GM12878 (cell line): ENCODE data around the gene REEP1. TPM values are rescaled to one million over a fixed set of nuclear protein-coding genes. Genes with fewer than 3 reads are reported as not detected.

ENCODE experiments used
- BCL11A ChIP-seq: IDR thresholded peaks from 2 replicates; pipeline ENCODE4 v1.6.1; 2011; ENCODE audit warnings: low read depth, low read length
- BRCA1 ChIP-seq: IDR thresholded peaks from 2 replicates; pipeline ENCODE4 v1.6.1; 2011; ENCODE audit warnings: low read depth, low read length, improper control_type of control experiment
- CEBPB ChIP-seq, 2 experiments: fragments of 150-350 bp in 1 of 2; IDR thresholded peaks; 2 replicates each; pipeline ENCODE4 v1.6.1; 2012 to 2014; ENCODE audit warnings: low read depth in 2 of 2, low read length in 2 of 2, borderline replicate concordance in 1 of 2, inconsistent platforms in 1 of 2
- FOS ChIP-seq: IDR thresholded peaks from 3 replicates; pipeline ENCODE4 v1.6.1; 2011; ENCODE audit warnings: borderline replicate concordance; ENCODE audit not compliant: insufficient read length; ENCODE audit errors: extremely low read depth
- FOXK2 ChIP-seq: fragments of 450-650 bp; IDR thresholded peaks from 2 replicates; pipeline ENCODE4 v1.6.1; 2017; ENCODE audit warnings: mild to moderate bottlenecking, moderate library complexity
- JUNB ChIP-seq: IDR thresholded peaks from 2 replicates; pipeline ENCODE4 v1.6.1; 2016; ENCODE audit warnings: antibody characterized with exemption, mild to moderate bottlenecking
- JUND ChIP-seq: IDR thresholded peaks from 2 replicates; pipeline ENCODE4 v1.6.1; 2012; ENCODE audit warnings: low read depth, mild to moderate bottlenecking, low read length, improper control_type of control experiment, moderate library complexity
- KAT2A ChIP-seq: conservative IDR thresholded peaks from 2 replicates; pipeline ENCODE4 v1.6.1; 2011; ENCODE audit warnings: low read depth, low read length; ENCODE audit not compliant: control insufficient read depth
- MEF2A ChIP-seq: IDR thresholded peaks from 2 replicates; pipeline ENCODE4 v1.6.1; 2011; ENCODE audit warnings: low read depth, mild to moderate bottlenecking, low read length, moderate library complexity; ENCODE audit not compliant: insufficient read depth
- NFYA ChIP-seq: IDR thresholded peaks from 2 replicates; pipeline ENCODE4 v1.6.1; 2011; ENCODE audit warnings: low read depth, mild to moderate bottlenecking, low read length, improper control_type of control experiment, borderline replicate concordance
- NR2F1 ChIP-seq: fragments of 450-650 bp; conservative IDR thresholded peaks from 2 replicates; pipeline ENCODE4 v1.6.1; 2017; ENCODE audit warnings: mild to moderate bottlenecking
- POLR2AphosphoS5 ChIP-seq: IDR thresholded peaks from 2 replicates; pipeline ENCODE4 v1.6.1; 2011; ENCODE audit warnings: mild to moderate bottlenecking, low read length, inconsistent platforms
- POU2F2 ChIP-seq: IDR thresholded peaks from 3 replicates; pipeline ENCODE4 v1.6.1; 2011; ENCODE audit warnings: low read depth, mild to moderate bottlenecking, low read length, borderline replicate concordance
- RCOR1 ChIP-seq: conservative IDR thresholded peaks from 2 replicates; pipeline ENCODE4 v1.6.1; 2012; ENCODE audit warnings: low read depth, low read length, improper control_type of control experiment
- RELA ChIP-seq: fragments of 450-650 bp; IDR thresholded peaks from 2 replicates; pipeline ENCODE4 v1.8.0; 2014; ENCODE audit warnings: borderline replicate concordance; ENCODE audit not compliant: partially characterized antibody
- SREBF2 ChIP-seq: IDR thresholded peaks from 2 replicates; pipeline ENCODE4 v1.6.1; 2012; ENCODE audit warnings: mild to moderate bottlenecking, low read length
- STAT1 ChIP-seq: fragments of 450-650 bp; conservative IDR thresholded peaks from 2 replicates; pipeline ENCODE4 v1.6.1; 2014; ENCODE audit warnings: antibody characterized with exemption, mild to moderate bottlenecking
- TAF1 ChIP-seq: IDR thresholded peaks from 2 replicates; pipeline ENCODE4 v1.6.1; 2011; ENCODE audit warnings: mild to moderate bottlenecking, low read depth, low read length, borderline replicate concordance
- TCF7 ChIP-seq: IDR thresholded peaks from 2 replicates; pipeline ENCODE4 v1.6.1; 2014; ENCODE audit warnings: antibody characterized with exemption, borderline replicate concordance
- polyA plus RNA-seq, 11 experiments: library from polyadenylated mRNA; depleted of rRNA in 4 of 11; unstranded in 6 of 11; stranded (reverse) in 5 of 11; fragments of >200 nt; fragmentation: Nextera tagmentation in 4 of 11; fragmentation: Illumina TruSeq in 1 of 11; extraction: Ambion mirVana in 4 of 11; extraction: Trizol in 1 of 11; gene quantifications; 1 replicate in 1 of 11; 2 replicates in 10 of 11; pipeline versions ENCODE4 v1.2.1 to v1.2.3, GENCODE V29; 2011 to 2016; ENCODE audit warnings: inconsistent platforms in 2 of 11, missing spikeins in 2 of 11, low read depth in 1 of 11
- total RNA-seq, 4 experiments: library from RNA; depleted of rRNA in 3 of 4; stranded (reverse); fragments of >200 nt in 3 of 4; fragmentation: Illumina TruSeq in 1 of 4; extraction: Trizol in 1 of 4; gene quantifications; 2 replicates each; pipeline versions ENCODE4 v1.2.1 to v1.2.3, GENCODE V29; 2013 to 2021
- TF ChIP-seq, protein P1 (sequence below): IDR thresholded peaks from 2 replicates; pipeline ENCODE4 v1.6.1; 2011; ENCODE audit warnings: low read depth, low read length, improper control_type of control experiment, borderline replicate concordance
- TF ChIP-seq, protein P2 (sequence below): fragments of 450-650 bp; formaldehyde crosslinking; IDR thresholded peaks from 2 replicates; pipeline ENCODE4 v1.4.0; 2022; ENCODE audit warnings: mild to moderate bottlenecking, moderate library complexity
- TF ChIP-seq, protein P3 (sequence below): fragments of 450-650 bp; IDR thresholded peaks from 2 replicates; pipeline ENCODE4 v1.6.1; 2017; ENCODE audit warnings: mild to moderate bottlenecking
- TF ChIP-seq, protein P4 (sequence below): fragments of 450-650 bp; conservative IDR thresholded peaks from 2 replicates; pipeline ENCODE4 v1.6.1; 2017; ENCODE audit warnings: mild to moderate bottlenecking, moderate library complexity

The REEP1 gene
- total and polyA plus RNA-seq, 10 of the 15 experiments (the other 5 are each of a cell fraction or from before 2014, with no cell fraction given) = 0.02 to 0.30 (median 0.09) TPM; not detected in 1

DNA sequence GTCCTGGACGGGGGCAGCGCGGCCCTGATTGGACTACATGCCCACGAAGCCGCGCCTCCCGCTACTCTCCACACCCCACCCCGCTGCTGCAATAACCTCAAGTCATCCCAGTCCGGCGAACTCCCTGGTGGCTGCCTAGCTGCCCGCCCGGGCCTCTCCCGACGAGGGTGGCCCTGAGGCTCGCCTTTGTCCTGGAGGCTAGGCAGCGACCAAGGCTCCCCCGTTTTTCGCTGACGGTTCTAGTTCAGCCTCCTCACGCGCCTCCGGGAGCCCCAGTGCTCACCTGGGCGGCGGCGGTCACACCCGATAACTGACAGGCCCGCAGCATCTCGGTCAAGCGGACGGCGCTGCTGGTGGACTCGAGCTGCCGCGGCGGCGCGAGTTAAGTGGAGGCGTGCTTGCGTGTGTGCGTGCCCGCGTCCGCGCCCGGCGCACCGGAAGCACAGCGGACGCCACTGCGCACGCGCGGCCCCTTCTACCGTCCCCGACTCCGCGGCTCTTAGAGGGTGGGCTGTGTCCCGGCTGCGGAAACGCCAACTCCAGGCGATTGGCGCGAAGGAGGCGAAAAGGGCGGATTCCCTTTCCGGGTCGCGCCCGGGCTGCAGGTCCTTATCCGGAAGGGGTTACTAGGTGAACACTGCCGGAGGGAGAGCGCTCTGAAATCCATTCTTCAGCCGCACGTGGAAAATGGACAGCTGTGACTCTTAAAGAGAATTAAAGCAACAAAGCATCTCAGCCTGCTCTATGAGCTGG is 142.2 kb downstream of the REEP1 start, which contains the start of gene IMMT (continued):
- no peak for TF ChIP-seq FOXK2
- TF ChIP-seq RCOR1 = no peak
- no peak for TF ChIP-seq JUNB
- TF ChIP-seq, protein P1, sequence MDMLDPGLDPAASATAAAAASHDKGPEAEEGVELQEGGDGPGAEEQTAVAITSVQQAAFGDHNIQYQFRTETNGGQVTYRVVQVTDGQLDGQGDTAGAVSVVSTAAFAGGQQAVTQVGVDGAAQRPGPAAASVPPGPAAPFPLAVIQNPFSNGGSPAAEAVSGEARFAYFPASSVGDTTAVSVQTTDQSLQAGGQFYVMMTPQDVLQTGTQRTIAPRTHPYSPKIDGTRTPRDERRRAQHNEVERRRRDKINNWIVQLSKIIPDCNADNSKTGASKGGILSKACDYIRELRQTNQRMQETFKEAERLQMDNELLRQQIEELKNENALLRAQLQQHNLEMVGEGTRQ = no peak
- TF ChIP-seq NR2F1 = 0 out of 2 replicates have a peak, but pooled peaks have one; percentile 50
- TF ChIP-seq, protein P2, sequence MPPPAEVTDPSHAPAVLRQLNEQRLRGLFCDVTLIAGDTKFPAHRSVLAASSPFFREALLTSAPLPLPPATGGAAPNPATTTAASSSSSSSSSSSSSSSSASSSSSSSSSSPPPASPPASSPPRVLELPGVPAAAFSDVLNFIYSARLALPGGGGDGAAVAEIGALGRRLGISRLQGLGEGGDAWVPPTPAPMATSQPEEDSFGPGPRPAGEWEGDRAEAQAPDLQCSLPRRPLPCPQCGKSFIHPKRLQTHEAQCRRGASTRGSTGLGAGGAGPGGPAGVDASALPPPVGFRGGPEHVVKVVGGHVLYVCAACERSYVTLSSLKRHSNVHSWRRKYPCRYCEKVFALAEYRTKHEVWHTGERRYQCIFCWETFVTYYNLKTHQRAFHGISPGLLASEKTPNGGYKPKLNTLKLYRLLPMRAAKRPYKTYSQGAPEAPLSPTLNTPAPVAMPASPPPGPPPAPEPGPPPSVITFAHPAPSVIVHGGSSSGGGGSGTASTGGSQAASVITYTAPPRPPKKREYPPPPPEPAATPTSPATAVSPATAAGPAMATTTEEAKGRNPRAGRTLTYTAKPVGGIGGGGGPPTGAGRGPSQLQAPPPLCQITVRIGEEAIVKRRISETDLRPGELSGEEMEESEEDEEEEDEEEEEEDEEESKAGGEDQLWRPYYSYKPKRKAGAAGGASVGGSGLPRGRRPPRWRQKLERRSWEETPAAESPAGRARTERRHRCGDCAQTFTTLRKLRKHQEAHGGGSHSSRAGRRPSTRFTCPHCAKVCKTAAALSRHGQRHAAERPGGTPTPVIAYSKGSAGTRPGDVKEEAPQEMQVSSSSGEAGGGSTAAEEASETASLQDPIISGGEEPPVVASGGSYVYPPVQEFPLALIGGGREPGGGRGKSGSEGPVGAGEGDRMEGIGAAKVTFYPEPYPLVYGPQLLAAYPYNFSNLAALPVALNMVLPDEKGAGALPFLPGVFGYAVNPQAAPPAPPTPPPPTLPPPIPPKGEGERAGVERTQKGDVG (CRISPR knock-in tag) = no peak
- no peak for TF ChIP-seq JUND
- no peak for TF ChIP-seq CEBPB (IDR thresholded peaks at IDR 0.05; ENCODE audit: borderline replicate concordance in 1 of 2, low read depth in 2 of 2, low read length in 2 of 2)
- TF ChIP-seq MEF2A = no peak
- peak; percentile 61; the same call in 1 of the 2 replicates for TF ChIP-seq TAF1
- no peak for TF ChIP-seq SREBF2
- TF ChIP-seq TCF7 = no peak
- TF ChIP-seq KAT2A = no peak
- TF ChIP-seq STAT1 = peak; percentile 96
- no peak for TF ChIP-seq BRCA1
- peak; percentile 21 for TF ChIP-seq FOS
- no peak for TF ChIP-seq RELA
- peak; percentile 73; the same call in 1 of the 3 replicates for TF ChIP-seq POU2F2
- TF ChIP-seq POLR2AphosphoS5 = peak; percentile 92
- TF ChIP-seq, protein P3, sequence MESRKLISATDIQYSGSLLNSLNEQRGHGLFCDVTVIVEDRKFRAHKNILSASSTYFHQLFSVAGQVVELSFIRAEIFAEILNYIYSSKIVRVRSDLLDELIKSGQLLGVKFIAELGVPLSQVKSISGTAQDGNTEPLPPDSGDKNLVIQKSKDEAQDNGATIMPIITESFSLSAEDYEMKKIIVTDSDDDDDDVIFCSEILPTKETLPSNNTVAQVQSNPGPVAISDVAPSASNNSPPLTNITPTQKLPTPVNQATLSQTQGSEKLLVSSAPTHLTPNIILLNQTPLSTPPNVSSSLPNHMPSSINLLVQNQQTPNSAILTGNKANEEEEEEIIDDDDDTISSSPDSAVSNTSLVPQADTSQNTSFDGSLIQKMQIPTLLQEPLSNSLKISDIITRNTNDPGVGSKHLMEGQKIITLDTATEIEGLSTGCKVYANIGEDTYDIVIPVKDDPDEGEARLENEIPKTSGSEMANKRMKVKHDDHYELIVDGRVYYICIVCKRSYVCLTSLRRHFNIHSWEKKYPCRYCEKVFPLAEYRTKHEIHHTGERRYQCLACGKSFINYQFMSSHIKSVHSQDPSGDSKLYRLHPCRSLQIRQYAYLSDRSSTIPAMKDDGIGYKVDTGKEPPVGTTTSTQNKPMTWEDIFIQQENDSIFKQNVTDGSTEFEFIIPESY = no peak
- TF ChIP-seq, protein P4, sequence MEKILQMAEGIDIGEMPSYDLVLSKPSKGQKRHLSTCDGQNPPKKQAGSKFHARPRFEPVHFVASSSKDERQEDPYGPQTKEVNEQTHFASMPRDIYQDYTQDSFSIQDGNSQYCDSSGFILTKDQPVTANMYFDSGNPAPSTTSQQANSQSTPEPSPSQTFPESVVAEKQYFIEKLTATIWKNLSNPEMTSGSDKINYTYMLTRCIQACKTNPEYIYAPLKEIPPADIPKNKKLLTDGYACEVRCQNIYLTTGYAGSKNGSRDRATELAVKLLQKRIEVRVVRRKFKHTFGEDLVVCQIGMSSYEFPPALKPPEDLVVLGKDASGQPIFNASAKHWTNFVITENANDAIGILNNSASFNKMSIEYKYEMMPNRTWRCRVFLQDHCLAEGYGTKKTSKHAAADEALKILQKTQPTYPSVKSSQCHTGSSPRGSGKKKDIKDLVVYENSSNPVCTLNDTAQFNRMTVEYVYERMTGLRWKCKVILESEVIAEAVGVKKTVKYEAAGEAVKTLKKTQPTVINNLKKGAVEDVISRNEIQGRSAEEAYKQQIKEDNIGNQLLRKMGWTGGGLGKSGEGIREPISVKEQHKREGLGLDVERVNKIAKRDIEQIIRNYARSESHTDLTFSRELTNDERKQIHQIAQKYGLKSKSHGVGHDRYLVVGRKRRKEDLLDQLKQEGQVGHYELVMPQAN = peak; percentile 92
- TF ChIP-seq NFYA = no peak
- TF ChIP-seq BCL11A = 0 out of 2 replicates have a peak, but pooled peaks have one; percentile 4
